Cardiac fibroblast (primary cell): Measurements from ENCODE around the gene NOS2.
A peak's percentile ranks its signal among the peaks of the same experiment; 100 is the strongest.
"Not testable (repeated sequence)": the region's sequence is repeated elsewhere in the genome, so short reads cannot be mapped to it uniquely, and the experiment has no call there.

Experiments used
- DNase-seq, 2 donors: peaks; one replicate each; pipeline versions ENCODE4 v3.0.0 to v3.0.0-alpha.2; 2010; ENCODE audit warnings: low read depth in 2 of 2
- H3K4me3 ChIP-seq, 2 donors: replicated peaks in 1 of 2; 1 replicate in 1 of 2; 2 replicates in 1 of 2; pipeline ENCODE4 v1.5.1; 2011; ENCODE audit warnings: low read depth in 2 of 2, low read length in 2 of 2, mild to moderate bottlenecking in 2 of 2, moderate library complexity in 1 of 2
- CTCF ChIP-seq: IDR thresholded peaks from one replicate; pipeline ENCODE4 v1.5.1; 2011; ENCODE audit warnings: low read depth, mild to moderate bottlenecking, low read length, inconsistent platforms

The NOS2 gene

GRCh38 chr17:27751166-27751565 lies 49.2 kb downstream of the NOS2 start:
- DNase-seq, result no peak
- TF ChIP-seq CTCF, result no peak
- no peak overlapping the region for H3K4me3 ChIP-seq

GRCh38 chr17:27749562-27750150 lies 50.7 kb downstream of the NOS2 start:
- not testable (repeated sequence) for H3K4me3 ChIP-seq, DNase-seq

GRCh38 chr17:27748360-27748825 lies 51.9 kb downstream of the NOS2 start:
- no peak for DNase-seq
- no peak overlapping the region for H3K4me3 ChIP-seq
- no peak for TF ChIP-seq CTCF

GRCh38 chr17:27747462-27748359 lies 52.6 kb downstream of the NOS2 start:
- peak; percentile 30 for TF ChIP-seq CTCF
- no peak overlapping the region for H3K4me3 ChIP-seq
- DNase-seq, result no peak

GRCh38 chr17:27746881-27747280 lies 53.4 kb downstream of the NOS2 start:
- H3K4me3 ChIP-seq, result no peak overlapping the region
- TF ChIP-seq CTCF, result no peak
- no peak for DNase-seq

- DNase-seq, H3K4me3 ChIP-seq: not testable (repeated sequence)
Observed at GRCh38 chr17:27746320-27746719, 54.0 kb downstream of the NOS2 start.

GRCh38 chr17:27745207-27745830 lies 55.0 kb downstream of the NOS2 start:
- H3K4me3 ChIP-seq, DNase-seq: not testable (repeated sequence)

- no peak overlapping the region for H3K4me3 ChIP-seq
- DNase-seq, result no peak
- no peak for TF ChIP-seq CTCF
Observed at GRCh38 chr17:27743281-27743885, 56.9 kb downstream of the NOS2 start.
